ENCODE data around the gene ATG4D. TPM values are rescaled to one million over a fixed set of nuclear protein-coding genes. Genes with fewer than 3 reads are reported as not detected.
A peak's percentile ranks its signal among the peaks of the same experiment; 100 is the strongest.
"Not testable (repeated sequence)": the region's sequence is repeated elsewhere in the genome, so short reads cannot be mapped to it uniquely, and the experiment has no call there.

ATG4D gene
- total and polyA plus RNA-seq, 8 donors, result 19.3 to 27.4 (median 23.1) TPM

GRCh38 chr19:10567656-10568055 is 24.0 kb downstream of the ATG4D start:
- intact Hi-C loops (cut with DNase I), result no loop called here
- no peak for DNase-seq
- TF ChIP-seq CTCF (IDR thresholded peaks at IDR 0.05), result no peak
- Histone ChIP-seq H3K27me3 (no peaks in the 10 kb centered on the region), H3K4me3 (peak overlapping the region; percentile 54 to 94), H3K4me1 (peaks cover 10 to 65% of the 10 kb centered on the region in 2 donors), H3K9me3 (no peaks in the 10 kb centered on the region), H3K36me3 (peaks cover 0 to 2% of the 10 kb centered on the region in 2 donors), H3K27ac (peak overlapping the region in 1 of 2 donors; percentile 92)
- ATAC-seq, result no peak

GRCh38 chr19:10568062-10568825 is 24.5 kb downstream of the ATG4D start:
- intact Hi-C loops (cut with DNase I), result no loop called here
- Histone ChIP-seq H3K36me3 (no peaks in the 10 kb centered on the region), H3K4me3 (peak overlapping the region; percentile 54 to 94), H3K27ac (peak overlapping the region; percentile 59 to 92), H3K9me3 (no peaks in the 10 kb centered on the region), H3K27me3 (no peaks in the 10 kb centered on the region), H3K4me1 (peaks cover 10 to 65% of the 10 kb centered on the region in 2 donors)
- no peak for TF ChIP-seq CTCF (IDR thresholded peaks at IDR 0.05)
- DNase-seq, result no peak
- ATAC-seq, result no peak

GRCh38 chr19:10568826-10569651 is 25.3 kb downstream of the ATG4D start, which contains the start of gene CDKN2D:
TSS of gene CDKN2D (minus strand) at chr19:10568979. CDS start at chr19:10568653, 326 bp downstream.
- Histone ChIP-seq H3K27ac (peak within 1 kb of the TSS; percentile 59 to 92), H3K9me3 (no peaks in the 10 kb centered on the region), H3K27me3 (no peaks in the 10 kb centered on the region), H3K4me3 (peak within 1 kb of the TSS; percentile 54 to 94), H3K36me3 (no peaks in the 10 kb centered on the region), H3K4me1 (peaks cover 10 to 61% of the 10 kb centered on the region in 2 donors)
- TF ChIP-seq CTCF (IDR thresholded peaks at IDR 0.05), result peak; percentile 39 to 73
- intact Hi-C loops (cut with DNase I), result no loop called here
- ATAC-seq (peak; percentile 88), DNase-seq (peak; percentile 99 to 100 (median 100))

GRCh38 chr19:10573793-10574192 is 30.1 kb downstream of the ATG4D start:
- H3K4me3 ChIP-seq; H3K36me3 ChIP-seq; intact Hi-C loops (cut with DNase I); DNase-seq; H3K9me3 ChIP-seq; H3K27me3 ChIP-seq; ATAC-seq; H3K27ac ChIP-seq: not testable (repeated sequence)
- peaks cover 4 to 23% of the 10 kb centered on the region in 2 donors for H3K4me1 ChIP-seq

GRCh38 chr19:10574462-10574861 is 30.8 kb downstream of the ATG4D start:
- Histone ChIP-seq H3K4me1 (peaks cover 2 to 18% of the 10 kb centered on the region in 2 donors), H3K4me3 (no peak overlapping the region), H3K27ac (no peak overlapping the region), H3K36me3 (no peaks in the 10 kb centered on the region), H3K27me3 (no peaks in the 10 kb centered on the region), H3K9me3 (no peaks in the 10 kb centered on the region)
- ATAC-seq (no peak), DNase-seq (no peak)
- intact Hi-C loops (cut with DNase I), result no loop called here
- TF ChIP-seq CTCF (IDR thresholded peaks at IDR 0.05), result no peak

All from left lung (tissue), 10 donors.